ENCODE results near the gene THRAP3.

- TF ChIP-seq ZNF274 (IDR thresholded peaks at IDR 0.05; ENCODE audit: low read depth, low read length), result no peak
- no peak for TF ChIP-seq YY1 (IDR thresholded peaks at IDR 0.05; ENCODE audit: insufficient read depth, insufficient read length)
Observed at GRCh38 chr1:36232212-36233095, 8.2 kb downstream of the THRAP3 start.
